SK-N-MC (cell line): Measurements from ENCODE around the gene TSR1.

Experiments
- EZH2 ChIP-seq: fragments of 200-600 bp; sonication (generic); IDR thresholded peaks from one replicate; pipeline ENCODE4 v1.6.1; 2017; ENCODE audit warnings: antibody characterized with exemption
- FOXP2 ChIP-seq: optimal IDR thresholded peaks from 2 replicates; pipeline ENCODE3; 2011; ENCODE audit warnings: mild to moderate bottlenecking, moderate library complexity; ENCODE audit not compliant: insufficient read depth; ENCODE audit errors: extremely low read length, control extremely low read depth
- POLR2AphosphoS5 ChIP-seq: IDR thresholded peaks from 2 replicates; pipeline ENCODE4 v1.6.1; 2012; ENCODE audit warnings: mild to moderate bottlenecking, low read depth, low read length, borderline replicate concordance

- TF ChIP-seq POLR2AphosphoS5, result no peak
- no peak for TF ChIP-seq FOXP2
- no peak for TF ChIP-seq EZH2
These were observed 24.9 kb upstream of the TSR1 start for GRCh38 chr17:2361010-2361760.
